ENCODE measurements around the gene BLTP1.

GRCh38 chr4:122117743-122118142 is 34.4 kb upstream of the BLTP1 start:
- TF ChIP-seq EZH2phosphoT487 (IDR thresholded peaks at IDR 0.05; ENCODE audit: low read length) (no peak), EZH2 (optimal IDR thresholded peaks at IDR 0.05; ENCODE audit: low read depth, low read length) (no peak)
